Activated CD4-positive, alpha-beta memory T cell treated with anti-CD3 and anti-CD28 coated beads, Interleukin-2, amount 10 ng/mL, durations not matched to agents 7 days and 5 days (primary cell): ENCODE results near the gene ADAMTS3. TPM values are rescaled to one million over a fixed set of nuclear protein-coding genes. Genes with fewer than 3 reads are reported as not detected.

ENCODE experiments used
- CTCF ChIA-PET: fragments of 350-600 bp; sonication (Branson Sonifier 250); formaldehyde crosslinking; loops from one replicate; lab custom pipeline; 2021; ENCODE audit warnings: antibody characterized with exemption, inconsistent platforms; lab: Charles Lee
- POLR2A ChIA-PET: fragments of 350-600 bp; sonication (Branson Sonifier 250); formaldehyde crosslinking; loops from one replicate; lab custom pipeline; 2021; ENCODE audit warnings: antibody characterized with exemption; lab: Charles Lee
- DNase-seq: peaks from one replicate; pipeline ENCODE4 v3.0.0-alpha.2; 2020
- H3K27ac Mint-ChIP-seq: one replicate; pipeline ENCODE4 v1.8.0; 2021; ENCODE audit warnings: mild to moderate bottlenecking, mixed read lengths
- H3K27me3 Mint-ChIP-seq: one replicate; pipeline ENCODE4 v1.8.0; 2021; ENCODE audit warnings: mixed read lengths
- H3K36me3 Mint-ChIP-seq: one replicate; pipeline ENCODE4 v1.8.0; 2021; ENCODE audit warnings: low read depth, mixed read lengths
- H3K4me1 Mint-ChIP-seq: one replicate; pipeline ENCODE4 v1.8.0; 2021; ENCODE audit warnings: mixed read lengths
- H3K4me3 Mint-ChIP-seq: one replicate; pipeline ENCODE4 v1.8.0; 2021; ENCODE audit warnings: mild to moderate bottlenecking, mixed read lengths
- H3K9me3 Mint-ChIP-seq: one replicate; pipeline ENCODE4 v1.8.0; 2021; ENCODE audit warnings: mixed read lengths
- total RNA-seq, 2 experiments: library from RNA; stranded (reverse); gene quantifications; one replicate each; pipeline ENCODE4 v1.2.3, GENCODE V29; 2021

The ADAMTS3 gene
- total RNA-seq, 2 experiments from 2014 or later: not detected

- Mint-ChIP-seq H3K27ac (no peak overlapping the region), H3K9me3 (no peaks in the 10 kb centered on the region), H3K4me3 (no peak overlapping the region), H3K36me3 (no peaks in the 10 kb centered on the region), H3K4me1 (no peaks in the 10 kb centered on the region), H3K27me3 (peaks cover 5% of the 10 kb centered on the region)
- ChIA-PET CTCF (interaction anchor here (1.1 to 1.9 kb wide), 2 partner anchors 14 to 22 kb away, joined by 3 to 5 read pairs; no protein-coding TSS in a partner anchor), POLR2A (no interaction called here)
- DNase-seq: no peak
Measured at GRCh38 chr4:72305080-72305479, 263.9 kb downstream of the ADAMTS3 start.

- Mint-ChIP-seq H3K27me3 (peaks cover 1% of the 10 kb centered on the region), H3K4me3 (no peak overlapping the region), H3K4me1 (no peaks in the 10 kb centered on the region), H3K36me3 (no peaks in the 10 kb centered on the region), H3K9me3 (no peaks in the 10 kb centered on the region), H3K27ac (no peak overlapping the region)
- ChIA-PET CTCF (interaction anchor here (0.6 to 3.9 kb wide), 9 partner anchors 10 to 1276 kb away, joined by 3 to 13 read pairs (median 4); no protein-coding TSS in a partner anchor), POLR2A (no interaction called here)
- DNase-seq: peak; percentile 28
Measured at GRCh38 chr4:72302981-72303704, 265.9 kb downstream of the ADAMTS3 start.

GRCh38 chr4:72301759-72302158 lies 267.3 kb downstream of the ADAMTS3 start:
- no peak overlapping the region for H3K4me3 Mint-ChIP-seq
- peaks cover 5% of the 10 kb centered on the region for H3K27me3 Mint-ChIP-seq
- no peak for DNase-seq
- ChIA-PET POLR2A (no interaction called here), CTCF (interaction anchor here (1.2 to 3.9 kb wide), 4 partner anchors 11 to 31 kb away, joined by 3 to 13 read pairs (median 8); no protein-coding TSS in a partner anchor)
- no peaks in the 10 kb centered on the region for H3K9me3 Mint-ChIP-seq
- no peak overlapping the region for H3K27ac Mint-ChIP-seq
- no peaks in the 10 kb centered on the region for H3K36me3 Mint-ChIP-seq
- H3K4me1 Mint-ChIP-seq: no peaks in the 10 kb centered on the region

- Mint-ChIP-seq H3K4me3 (no peak overlapping the region), H3K9me3 (no peaks in the 10 kb centered on the region), H3K36me3 (no peaks in the 10 kb centered on the region), H3K27ac (no peak overlapping the region), H3K4me1 (no peaks in the 10 kb centered on the region), H3K27me3 (peaks cover 7% of the 10 kb centered on the region)
- ChIA-PET POLR2A (no interaction called here), CTCF (interaction anchor here (3.9 kb wide), 1 partner anchor 26 kb away, joined by 13 read pairs; no protein-coding TSS in a partner anchor)
- no peak for DNase-seq
Measured at GRCh38 chr4:72300126-72300525, 268.9 kb downstream of the ADAMTS3 start.

- ChIA-PET POLR2A (no interaction called here), CTCF (no interaction called here)
- DNase-seq: no peak
- no peaks in the 10 kb centered on the region for H3K9me3 Mint-ChIP-seq
- H3K4me3 Mint-ChIP-seq: no peak overlapping the region
- no peaks in the 10 kb centered on the region for H3K4me1 Mint-ChIP-seq
- no peaks in the 10 kb centered on the region for H3K36me3 Mint-ChIP-seq
- peaks cover 9% of the 10 kb centered on the region for H3K27me3 Mint-ChIP-seq
- H3K27ac Mint-ChIP-seq: no peak overlapping the region
Measured at GRCh38 chr4:72295966-72296557, 273.0 kb downstream of the ADAMTS3 start.

- no peak for DNase-seq
- no peaks in the 10 kb centered on the region for H3K36me3 Mint-ChIP-seq
- H3K4me3 Mint-ChIP-seq: no peak overlapping the region
- no peaks in the 10 kb centered on the region for H3K9me3 Mint-ChIP-seq
- H3K4me1 Mint-ChIP-seq: no peaks in the 10 kb centered on the region
- ChIA-PET POLR2A (no interaction called here), CTCF (no interaction called here)
- no peak overlapping the region for H3K27ac Mint-ChIP-seq
- peaks cover 4% of the 10 kb centered on the region for H3K27me3 Mint-ChIP-seq
Measured at GRCh38 chr4:72290737-72291136, 278.3 kb downstream of the ADAMTS3 start.

GRCh38 chr4:72286910-72287309 lies 282.1 kb downstream of the ADAMTS3 start:
- Mint-ChIP-seq H3K9me3 (no peaks in the 10 kb centered on the region), H3K36me3 (no peaks in the 10 kb centered on the region), H3K27ac (no peak overlapping the region), H3K4me1 (no peaks in the 10 kb centered on the region), H3K27me3 (peaks cover 2% of the 10 kb centered on the region), H3K4me3 (no peak overlapping the region)
- ChIA-PET CTCF (interaction anchor here (1.2 kb wide), 1 partner anchor 16 kb away, joined by 4 read pairs; no protein-coding TSS in a partner anchor), POLR2A (no interaction called here)
- no peak for DNase-seq

- CTCF ChIA-PET: interaction anchor here (1.2 kb wide), 1 partner anchor 16 kb away, joined by 4 read pairs; no protein-coding TSS in a partner anchor
- peaks cover 2% of the 10 kb centered on the region for H3K27me3 Mint-ChIP-seq
- H3K27ac Mint-ChIP-seq: no peak overlapping the region
- no peaks in the 10 kb centered on the region for H3K4me1 Mint-ChIP-seq
- no peaks in the 10 kb centered on the region for H3K36me3 Mint-ChIP-seq
- no peak for DNase-seq
- no peak overlapping the region for H3K4me3 Mint-ChIP-seq
- no peaks in the 10 kb centered on the region for H3K9me3 Mint-ChIP-seq
- POLR2A ChIA-PET: no interaction called here
Measured at GRCh38 chr4:72286185-72286584, 282.8 kb downstream of the ADAMTS3 start.

- DNase-seq: no peak
- H3K4me1 Mint-ChIP-seq: no peaks in the 10 kb centered on the region
- H3K27me3 Mint-ChIP-seq: no peaks in the 10 kb centered on the region
- no peak overlapping the region for H3K4me3 Mint-ChIP-seq
- H3K9me3 Mint-ChIP-seq: no peaks in the 10 kb centered on the region
- ChIA-PET CTCF (interaction anchor here (1.8 kb wide), 1 partner anchor 44 kb away, joined by 3 read pairs; no protein-coding TSS in a partner anchor), POLR2A (no interaction called here)
- H3K36me3 Mint-ChIP-seq: no peaks in the 10 kb centered on the region
- H3K27ac Mint-ChIP-seq: no peak overlapping the region
Measured at GRCh38 chr4:72283357-72283756, 285.7 kb downstream of the ADAMTS3 start.

GRCh38 chr4:72280252-72280651 lies 288.8 kb downstream of the ADAMTS3 start:
- Mint-ChIP-seq H3K4me3 (no peak overlapping the region), H3K4me1 (no peaks in the 10 kb centered on the region), H3K36me3 (no peaks in the 10 kb centered on the region), H3K9me3 (no peaks in the 10 kb centered on the region), H3K27ac (no peak overlapping the region), H3K27me3 (no peaks in the 10 kb centered on the region)
- no peak for DNase-seq
- CTCF ChIA-PET: no interaction called here
- POLR2A ChIA-PET: no interaction called here

GRCh38 chr4:72275381-72275780 lies 293.6 kb downstream of the ADAMTS3 start:
- ChIA-PET CTCF (no interaction called here), POLR2A (no interaction called here)
- Mint-ChIP-seq H3K9me3 (peaks cover 2% of the 10 kb centered on the region), H3K27me3 (no peaks in the 10 kb centered on the region), H3K4me1 (no peaks in the 10 kb centered on the region), H3K27ac (no peak overlapping the region), H3K4me3 (no peak overlapping the region), H3K36me3 (no peaks in the 10 kb centered on the region)
- no peak for DNase-seq

- CTCF ChIA-PET: no interaction called here
- Mint-ChIP-seq H3K27ac (no peak overlapping the region), H3K27me3 (no peaks in the 10 kb centered on the region), H3K9me3 (peaks cover 2% of the 10 kb centered on the region), H3K4me1 (no peaks in the 10 kb centered on the region), H3K36me3 (no peaks in the 10 kb centered on the region), H3K4me3 (no peak overlapping the region)
- DNase-seq: no peak
- POLR2A ChIA-PET: no interaction called here
Measured at GRCh38 chr4:72274251-72274650, 294.8 kb downstream of the ADAMTS3 start.

- Mint-ChIP-seq H3K4me3 (no peak overlapping the region), H3K9me3 (peaks cover 5% of the 10 kb centered on the region), H3K36me3 (no peaks in the 10 kb centered on the region), H3K4me1 (no peaks in the 10 kb centered on the region), H3K27me3 (no peaks in the 10 kb centered on the region), H3K27ac (no peak overlapping the region)
- POLR2A ChIA-PET: no interaction called here
- DNase-seq: no peak
- CTCF ChIA-PET: no interaction called here
Measured at GRCh38 chr4:72255269-72255668, 313.8 kb downstream of the ADAMTS3 start.
